GM19467 (cell line): ENCODE results near the gene MGST2.
"Not testable (repeated sequence)": the region's sequence is repeated elsewhere in the genome, so short reads cannot be mapped to it uniquely, and the experiment has no call there.

ENCODE experiments used
- ATAC-seq: cut with Tn5 transposase; IDR thresholded peaks from one replicate; pipeline ENCODE4 v1.9.1; 2021; ENCODE audit warnings: mild to moderate bottlenecking, moderate library complexity; ENCODE audit not compliant: unreplicated experiment

MGST2 gene

DNA sequence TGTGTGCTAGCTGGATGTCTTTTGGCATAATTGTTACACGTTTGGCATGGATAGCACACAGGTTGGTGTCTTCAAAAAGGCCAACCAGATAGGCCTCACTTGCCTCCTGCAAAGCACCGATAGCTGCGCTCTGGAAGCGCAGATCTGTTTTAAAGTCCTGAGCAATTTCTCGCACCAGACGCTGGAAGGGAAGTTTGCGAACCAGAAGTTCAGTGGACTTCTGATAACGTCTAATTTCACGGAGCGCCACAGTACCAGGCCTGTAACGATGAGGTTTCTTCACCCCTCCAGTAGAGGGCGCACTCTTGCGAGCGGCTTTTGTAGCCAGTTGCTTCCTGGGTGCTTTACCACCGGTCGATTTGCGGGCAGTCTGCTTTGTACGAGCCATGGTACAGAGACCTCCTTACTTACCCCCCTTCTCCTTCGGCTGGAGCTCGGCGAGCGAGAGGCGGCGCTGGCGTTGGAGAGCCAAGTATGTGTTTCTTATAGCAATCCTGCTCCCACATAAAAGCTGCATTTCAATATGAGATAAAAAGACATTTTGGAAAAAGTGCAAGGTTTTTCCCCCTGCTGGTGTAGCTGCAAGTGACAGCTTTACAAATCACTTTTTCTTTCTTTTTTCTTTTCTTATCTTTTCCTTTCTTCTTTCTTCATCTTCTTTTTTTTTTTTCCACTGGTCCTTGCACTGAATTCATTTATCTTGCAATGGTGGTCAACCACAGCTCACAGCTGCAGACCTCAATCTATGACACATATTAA is 32.7 kb downstream of the MGST2 start:
- ATAC-seq: not testable (repeated sequence)

DNA sequence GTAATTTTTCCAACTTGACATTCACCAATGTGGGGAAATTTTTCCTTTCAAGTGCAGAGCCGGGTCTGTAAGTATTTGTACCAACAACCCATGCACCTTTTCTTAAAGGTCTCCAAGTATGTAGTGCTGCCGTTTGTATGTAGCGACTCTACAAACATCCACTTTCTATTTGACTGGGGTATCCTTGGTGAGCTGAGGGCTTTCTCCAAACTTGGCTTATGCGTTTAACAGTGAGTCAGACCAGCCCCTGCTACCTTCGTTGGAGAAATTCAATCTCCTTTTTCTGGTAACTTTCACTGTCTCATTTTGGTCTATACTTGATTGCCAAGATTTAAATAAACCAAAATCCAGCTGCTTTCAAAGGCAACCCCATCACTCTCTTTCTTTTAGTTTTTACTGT is 34.9 kb downstream of the MGST2 start:
- ATAC-seq: no peak

GRCh38 chr4:139704915-139705485 is 39.4 kb downstream of the MGST2 start:
- no peak for ATAC-seq

- no peak for ATAC-seq
These were observed 44.0 kb downstream of the MGST2 start for GRCh38 chr4:139709660-139710059.

- no peak for ATAC-seq
These were observed 44.5 kb downstream of the MGST2 start for GRCh38 chr4:139710073-139710472.

- no peak for ATAC-seq
These were observed 45.8 kb downstream of the MGST2 start for GRCh38 chr4:139711461-139711860.

DNA sequence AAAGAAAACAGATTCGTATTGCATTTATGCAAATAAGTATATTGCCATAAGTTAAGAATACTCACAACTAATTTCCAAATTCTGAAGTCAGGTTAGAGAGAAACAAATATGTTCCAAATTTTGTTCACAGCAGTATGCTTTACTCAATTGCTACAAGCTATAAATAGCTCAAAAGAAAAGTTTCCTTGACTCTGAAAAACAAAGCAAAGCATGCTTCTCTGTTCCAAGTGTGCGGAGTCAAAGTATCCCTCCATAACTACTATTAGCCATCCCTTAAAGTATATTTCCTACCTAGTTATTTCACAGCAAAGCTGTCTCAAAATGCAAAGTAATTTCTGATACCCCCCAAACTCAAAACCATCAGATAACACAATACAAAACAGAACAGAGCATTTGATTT is 47.3 kb downstream of the MGST2 start:
- ATAC-seq: no peak

DNA sequence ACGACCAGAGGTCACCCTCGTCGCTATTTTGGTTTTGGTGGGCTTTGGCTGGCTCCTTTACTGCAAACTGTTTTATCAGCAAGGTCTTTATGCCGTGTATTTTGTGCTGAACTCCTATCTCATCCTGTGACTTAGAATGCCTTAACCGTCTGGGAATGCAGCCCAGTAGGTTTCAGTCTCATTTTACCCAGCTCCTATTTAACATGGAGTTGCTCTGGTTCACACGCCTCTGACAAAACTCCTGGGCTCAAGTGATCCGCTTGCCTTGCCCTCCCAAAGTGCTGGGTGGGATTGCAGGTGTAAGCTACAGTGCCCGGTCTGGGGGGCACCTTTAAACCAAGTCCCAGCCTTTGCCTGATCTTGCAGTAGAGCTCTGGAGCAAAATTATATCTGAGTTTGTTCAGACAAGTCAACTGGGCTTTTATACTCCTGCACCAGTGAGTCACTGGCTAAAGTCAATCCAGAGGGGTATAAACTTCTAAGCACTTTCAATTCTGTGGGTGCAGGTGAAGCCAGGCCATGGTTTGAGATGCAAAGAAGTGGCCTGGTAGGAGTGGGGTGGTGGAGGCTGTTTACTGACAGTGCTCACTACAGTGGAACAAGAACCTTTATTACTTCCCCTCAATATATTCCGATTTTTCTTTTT is 50.2 kb downstream of the MGST2 start:
- ATAC-seq: no peak

GRCh38 chr4:139718358-139718757 is 52.7 kb downstream of the MGST2 start:
- no peak for ATAC-seq

DNA sequence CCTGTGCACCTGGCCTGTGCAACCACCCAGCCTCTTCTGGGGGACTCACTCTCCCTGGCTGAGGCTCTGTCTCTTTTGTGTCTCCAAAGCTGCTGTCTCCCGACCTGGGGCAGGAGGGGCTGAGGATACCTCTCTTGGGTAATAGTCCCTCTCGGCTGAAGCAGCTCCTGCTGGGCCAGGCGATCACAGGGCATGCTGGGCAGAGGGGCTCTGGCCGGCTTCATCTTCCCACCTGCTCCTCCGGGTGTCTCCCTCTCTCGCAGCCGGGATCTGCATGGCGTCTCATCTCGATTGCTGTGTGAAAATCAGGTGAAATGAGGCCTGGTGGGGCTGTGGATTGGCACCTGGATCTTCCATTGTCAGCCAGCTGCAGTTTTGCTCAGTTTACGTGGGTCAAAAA is 53.2 kb downstream of the MGST2 start:
- ATAC-seq: no peak

GRCh38 chr4:139719381-139720101 is 53.9 kb downstream of the MGST2 start:
- ATAC-seq: no peak

DNA sequence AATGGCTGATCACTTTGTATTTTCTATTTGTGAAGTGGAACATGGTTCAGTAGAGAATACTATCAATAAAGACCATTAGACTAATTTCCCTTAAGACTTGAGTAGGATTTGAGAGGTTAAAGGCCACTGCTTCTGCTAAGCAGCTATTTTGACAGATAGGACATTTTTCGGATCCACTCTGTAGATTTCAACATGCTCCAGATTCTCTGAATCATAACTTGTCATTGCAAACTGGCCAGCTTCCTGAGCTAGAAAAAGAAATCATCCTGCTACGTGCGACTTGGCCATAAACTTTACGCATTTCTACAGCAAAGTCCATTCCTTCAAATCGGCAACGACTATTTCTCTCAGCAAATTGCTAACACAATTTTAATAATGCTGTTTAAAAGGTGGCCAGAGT is 55.2 kb downstream of the MGST2 start:
- ATAC-seq: no peak

DNA sequence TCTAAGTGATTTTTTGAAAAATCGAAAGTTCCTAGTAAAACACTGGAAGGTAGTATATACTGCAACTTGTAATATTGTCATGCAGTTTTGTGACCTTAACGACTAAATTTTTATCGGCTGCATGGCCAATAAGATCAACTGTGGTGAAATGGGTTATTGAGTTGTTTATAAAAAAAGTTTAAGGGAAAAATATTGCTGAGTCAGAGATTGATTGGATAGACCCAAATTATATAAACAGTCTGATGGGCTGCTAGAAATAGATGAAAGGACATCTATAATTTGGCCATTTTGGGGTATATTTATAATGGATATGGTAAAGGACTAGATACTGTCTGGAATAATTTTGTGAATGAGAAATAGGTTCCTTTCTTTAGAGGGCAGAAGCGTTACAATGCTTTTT is 56.2 kb downstream of the MGST2 start:
- ATAC-seq: no peak

DNA sequence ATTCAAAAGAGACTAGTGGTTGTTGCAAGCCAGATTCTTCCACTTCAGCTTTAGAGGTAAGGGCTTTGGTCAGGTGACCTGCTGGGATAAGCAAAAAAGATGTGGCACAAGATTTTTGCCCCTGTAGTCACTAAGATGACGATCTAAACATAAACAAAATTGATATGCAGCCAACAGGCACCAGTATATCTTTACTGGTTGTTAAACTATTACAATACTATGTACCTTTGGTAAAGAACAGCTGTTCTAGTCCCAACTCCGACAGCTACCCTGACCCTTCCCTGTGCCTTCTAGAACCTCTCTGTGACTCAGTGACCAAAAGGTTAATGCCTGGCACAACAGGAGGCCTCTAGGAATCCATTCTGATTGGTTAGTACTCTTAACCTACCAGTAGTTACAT is 59.6 kb downstream of the MGST2 start:
- ATAC-seq: no peak

GRCh38 chr4:139726615-139727014 is 61.0 kb downstream of the MGST2 start:
- ATAC-seq: no peak

DNA sequence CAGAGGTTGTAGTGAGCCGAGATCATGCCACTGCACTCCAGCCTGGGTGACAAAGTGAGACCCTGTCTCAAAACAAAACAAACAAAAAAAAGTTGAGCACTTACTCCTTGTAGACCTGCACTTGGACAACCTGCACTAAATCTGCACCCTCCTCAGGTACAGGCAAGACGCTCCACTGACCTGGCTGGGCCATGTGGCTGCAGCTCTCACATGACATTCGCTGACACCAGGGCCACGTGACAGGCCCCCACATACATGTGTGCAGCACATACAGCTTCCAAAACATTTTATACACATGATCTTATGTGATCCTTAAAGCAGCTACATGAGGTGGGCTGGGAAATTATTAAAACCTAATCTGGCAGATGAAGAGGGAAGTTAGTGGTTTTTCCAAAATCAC is 62.5 kb downstream of the MGST2 start:
- ATAC-seq: no peak

DNA sequence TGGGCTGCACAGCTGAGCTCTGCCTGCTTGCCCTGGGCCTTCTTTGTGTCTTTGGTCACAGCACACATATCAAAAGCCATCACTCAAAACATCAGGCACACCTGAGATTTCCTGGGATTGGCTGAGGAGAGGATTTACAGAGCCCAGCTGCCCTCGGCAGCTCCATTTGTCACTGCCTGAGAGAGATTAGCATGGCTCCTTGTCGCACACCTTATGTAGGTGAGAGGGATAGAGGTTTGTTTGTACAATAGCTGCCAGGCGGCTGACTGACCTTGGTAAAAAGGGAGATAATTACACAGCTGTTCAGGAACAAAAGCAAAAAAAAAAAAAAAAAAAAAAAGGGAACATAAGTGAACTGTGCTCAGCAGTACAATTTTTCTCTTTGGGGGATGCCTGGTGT is 63.2 kb downstream of the MGST2 start:
- ATAC-seq: no peak

GRCh38 chr4:139732991-139733570 is 67.5 kb downstream of the MGST2 start:
- ATAC-seq: no peak

DNA sequence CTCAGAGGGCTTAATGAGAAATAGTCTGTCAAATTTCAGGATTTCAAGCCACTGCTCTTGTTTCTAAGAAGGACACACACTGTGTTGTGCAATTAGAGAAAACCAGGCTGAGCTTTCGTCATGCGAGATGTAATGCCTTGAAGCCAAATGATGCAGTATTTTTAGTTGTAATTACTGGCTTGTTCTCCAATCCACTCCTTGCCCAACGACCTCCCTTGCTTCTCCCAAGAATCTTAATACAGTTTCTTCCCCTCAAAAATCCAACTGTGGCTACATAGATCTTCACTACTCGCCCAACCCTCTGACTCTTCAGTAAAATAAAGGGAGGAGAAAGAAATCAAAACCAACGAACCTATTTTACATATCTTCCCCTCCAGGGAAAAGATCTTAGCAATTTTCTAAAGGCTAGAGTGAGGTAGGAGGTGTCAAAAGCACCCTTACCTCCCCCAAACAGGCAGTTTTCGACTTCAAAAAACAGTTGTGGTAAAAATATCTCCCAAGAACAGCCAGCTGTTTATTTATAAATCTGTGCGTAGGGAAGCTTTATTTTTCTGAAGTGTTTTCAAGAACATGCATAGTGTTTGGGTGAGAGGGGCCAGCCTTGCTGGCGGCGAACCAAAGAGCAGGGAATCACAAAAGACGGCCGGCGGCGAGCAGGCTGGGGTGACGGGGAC is 68.7 kb downstream of the MGST2 start:
- no peak for ATAC-seq

GRCh38 chr4:139734875-139735380 is 69.3 kb downstream of the MGST2 start:
- no peak for ATAC-seq
